Spinal cord (tissue), 10 donors: ENCODE results near the gene NHERF2. TPM values are rescaled to one million over a fixed set of nuclear protein-coding genes. Genes with fewer than 3 reads are reported as not detected.

Source experiments
- DNase-seq, 6 donors: peaks; one replicate each; pipeline versions ENCODE4 v3.0.0 to v3.0.0-alpha.2; 2013 to 2015; ENCODE audit warnings: low spot score in 6 of 6, low read depth in 4 of 6
- H3K27ac ChIP-seq: one replicate; pipeline ENCODE4 v1.5.1; 2013; ENCODE audit warnings: low read depth, low read length, control low read depth
- H3K27me3 ChIP-seq: one replicate; pipeline ENCODE4 v1.6.1; 2013; ENCODE audit warnings: low read length; ENCODE audit not compliant: control insufficient read depth, insufficient read depth
- H3K36me3 ChIP-seq: one replicate; pipeline ENCODE4 v1.6.1; 2013; ENCODE audit warnings: low read length; ENCODE audit not compliant: control insufficient read depth, insufficient read depth
- H3K4me1 ChIP-seq: one replicate; pipeline ENCODE4 v1.6.1; 2013; ENCODE audit warnings: low read length; ENCODE audit not compliant: control insufficient read depth, insufficient read depth
- H3K4me3 ChIP-seq: one replicate; pipeline ENCODE4 v1.5.1; 2013; ENCODE audit warnings: low read depth, low read length, control low read depth
- H3K9me3 ChIP-seq: one replicate; pipeline ENCODE4 v1.6.1; 2013; ENCODE audit warnings: low read length; ENCODE audit not compliant: control insufficient read depth, insufficient read depth
- WGBS: methylation state at CpG from one replicate; pipeline ENCODE4 v1.1.5; 2013; ENCODE audit warnings: missing lambda C conversion rate; ENCODE audit not compliant: insufficient coverage; 5-methylcytosine and 5-hydroxymethylcytosine counted together
- polyA plus RNA-seq, 2 donors: library from polyadenylated mRNA; unstranded; fragments of 120-200 nt; gene quantifications; one replicate each; pipeline ENCODE4 v1.2.1, GENCODE V29; 2013; ENCODE audit not compliant: insufficient read length in 2 of 2
- total RNA-seq, 2 donors: library from RNA; depleted of rRNA in 1 of 2; stranded (reverse); fragments of 120-200 nt in 1 of 2; fragments of >200 nt in 1 of 2; gene quantifications; one replicate each; pipeline versions ENCODE4 v1.2.3 to v1.2.4, GENCODE V29; 2013 to 2014
- donor health status: healthy.

Gene NHERF2
- total and polyA plus RNA-seq, 4 donors, result 25.6 to 95.7 (median 67.8) TPM

- Histone ChIP-seq H3K36me3 (peaks cover 96% of the 10 kb centered on the region), H3K27me3 (no peaks in the 10 kb centered on the region), H3K4me1 (peaks cover 4% of the 10 kb centered on the region), H3K4me3 (no peak overlapping the region), H3K9me3 (no peaks in the 10 kb centered on the region), H3K27ac (no peak overlapping the region)
- 80% methylated on average over 17 of the region's 19 CpGs for WGBS
- DNase-seq, result no peak
These were observed 30.1 kb downstream of the NHERF2 start for GRCh38 chr16:2056681-2057407.

- Histone ChIP-seq H3K9me3 (no peaks in the 10 kb centered on the region), H3K4me1 (peaks cover 4% of the 10 kb centered on the region), H3K27ac (no peak overlapping the region), H3K36me3 (peaks cover 96% of the 10 kb centered on the region), H3K4me3 (no peak overlapping the region), H3K27me3 (no peaks in the 10 kb centered on the region)
- WGBS, result 97% methylated on average over 8 of the region's 10 CpGs
- DNase-seq, result no peak
These were observed 30.7 kb downstream of the NHERF2 start for GRCh38 chr16:2057438-2057837.

- Histone ChIP-seq H3K9me3 (no peaks in the 10 kb centered on the region), H3K27ac (no peak overlapping the region), H3K4me3 (no peak overlapping the region), H3K27me3 (no peaks in the 10 kb centered on the region), H3K36me3 (peaks cover 96% of the 10 kb centered on the region), H3K4me1 (peaks cover 4% of the 10 kb centered on the region)
- no peak for DNase-seq
- WGBS, result 80% methylated on average over 12 of the region's 13 CpGs
These were observed 31.7 kb downstream of the NHERF2 start for GRCh38 chr16:2058420-2058819.

- no CpG with 5 or more reads among the region's 10 CpGs for WGBS
- H3K36me3 ChIP-seq, result peaks cover 96% of the 10 kb centered on the region
- no peaks in the 10 kb centered on the region for H3K27me3 ChIP-seq
- H3K27ac ChIP-seq, result no peak overlapping the region
- no peak for DNase-seq
- no peaks in the 10 kb centered on the region for H3K9me3 ChIP-seq
- H3K4me3 ChIP-seq, result no peak overlapping the region
- peaks cover 4% of the 10 kb centered on the region for H3K4me1 ChIP-seq
These were observed 32.2 kb downstream of the NHERF2 start for GRCh38 chr16:2058872-2059271.

- H3K4me1 ChIP-seq, result peaks cover 4% of the 10 kb centered on the region
- 85% methylated on average over 17 of the region's 17 CpGs for WGBS
- peaks cover 93% of the 10 kb centered on the region for H3K36me3 ChIP-seq
- H3K27ac ChIP-seq, result no peak overlapping the region
- no peaks in the 10 kb centered on the region for H3K27me3 ChIP-seq
- no peaks in the 10 kb centered on the region for H3K9me3 ChIP-seq
- H3K4me3 ChIP-seq, result no peak overlapping the region
- no peak for DNase-seq
These were observed 33.6 kb downstream of the NHERF2 start for GRCh38 chr16:2060346-2060745.

- peaks cover 97% of the 10 kb centered on the region for H3K36me3 ChIP-seq
These were observed 34.3 kb downstream of the NHERF2 start for GRCh38 chr16:2061023-2061422.

GRCh38 chr16:2061526-2061925, 34.8 kb downstream of the NHERF2 start:
- DNase-seq, result no peak
- H3K4me3 ChIP-seq, result no peak overlapping the region
- peaks cover 2% of the 10 kb centered on the region for H3K4me1 ChIP-seq
- no peaks in the 10 kb centered on the region for H3K27me3 ChIP-seq
- H3K36me3 ChIP-seq, result peaks cover 97% of the 10 kb centered on the region
- no peaks in the 10 kb centered on the region for H3K9me3 ChIP-seq
- WGBS, result 96% methylated on average over 13 of the region's 13 CpGs
- H3K27ac ChIP-seq, result no peak overlapping the region

More at GRCh38 chr16:2061023-2061422, 34.3 kb downstream of the NHERF2 start:
- WGBS, result 97% methylated on average over 18 of the region's 18 CpGs
- no peak overlapping the region for H3K27ac ChIP-seq
- DNase-seq, result no peak
- H3K27me3 ChIP-seq, result no peaks in the 10 kb centered on the region
- H3K4me1 ChIP-seq, result peaks cover 4% of the 10 kb centered on the region
- no peaks in the 10 kb centered on the region for H3K9me3 ChIP-seq
- no peak overlapping the region for H3K4me3 ChIP-seq

GRCh38 chr16:2062801-2063200, 36.1 kb downstream of the NHERF2 start:
- Histone ChIP-seq H3K4me1 (no peaks in the 10 kb centered on the region), H3K27me3 (no peaks in the 10 kb centered on the region), H3K27ac (no peak overlapping the region), H3K36me3 (peaks cover 97% of the 10 kb centered on the region), H3K4me3 (no peak overlapping the region), H3K9me3 (no peaks in the 10 kb centered on the region)
- DNase-seq, result no peak
- 94% methylated on average over 28 of the region's 28 CpGs for WGBS

GRCh38 chr16:2063861-2064260, 37.2 kb downstream of the NHERF2 start:
- Histone ChIP-seq H3K36me3 (peaks cover 97% of the 10 kb centered on the region), H3K4me1 (no peaks in the 10 kb centered on the region), H3K9me3 (no peaks in the 10 kb centered on the region), H3K27ac (no peak overlapping the region), H3K4me3 (no peak overlapping the region), H3K27me3 (no peaks in the 10 kb centered on the region)
- 95% methylated on average over 25 of the region's 25 CpGs for WGBS
- DNase-seq, result no peak

GRCh38 chr16:2064368-2064945, 37.8 kb downstream of the NHERF2 start:
- no peak for DNase-seq
- Histone ChIP-seq H3K4me3 (no peak overlapping the region), H3K36me3 (peaks cover 94% of the 10 kb centered on the region)

More at GRCh38 chr16:2064368-2064945, 37.8 kb downstream of the NHERF2 start:
- H3K9me3 ChIP-seq, result no peaks in the 10 kb centered on the region
- H3K27me3 ChIP-seq, result no peaks in the 10 kb centered on the region
- H3K4me1 ChIP-seq, result no peaks in the 10 kb centered on the region
- H3K27ac ChIP-seq, result no peak overlapping the region
- WGBS, result 94% methylated on average over 16 of the region's 16 CpGs
